Thoracic aorta (tissue), 2 donors: ENCODE data around the gene KCNK3. TPM values are rescaled to one million over a fixed set of nuclear protein-coding genes. Genes with fewer than 3 reads are reported as not detected.

Experiments used
- ATAC-seq: fragments of 150-250 bp; one replicate; pipeline ENCODE4 v1.8.0; 2017; ENCODE audit warnings: low read depth; ENCODE audit not compliant: insufficient number of reproducible peaks, low FRiP score
- DNase-seq: peaks from one replicate; pipeline ENCODE4 v3.0.0-alpha.2; 2020; ENCODE audit warnings: low spot score
- H3K27ac ChIP-seq, 2 donors: fragments of 200-600 bp; sonication (generic); 1 replicate in 1 of 2; 2 replicates in 1 of 2; pipeline ENCODE4 v1.5.1; 2016; ENCODE audit warnings: mild to moderate bottlenecking in 2 of 2, moderate library complexity in 2 of 2
- H3K27me3 ChIP-seq: fragments of 200-600 bp; sonication (generic); replicated peaks from 2 replicates; pipeline ENCODE4 v1.6.0; 2016; ENCODE audit warnings: mild to moderate bottlenecking; ENCODE audit not compliant: insufficient read depth
- H3K36me3 ChIP-seq: fragments of 200-600 bp; sonication (generic); one replicate; pipeline ENCODE4 v1.5.1; 2016
- H3K4me1 ChIP-seq, 2 donors: fragments of 200-600 bp; sonication (generic); 1 replicate in 1 of 2; 2 replicates in 1 of 2; pipeline versions ENCODE4 v1.5.1 to v1.6.0; 2016; ENCODE audit warnings: low read depth in 2 of 2, mild to moderate bottlenecking in 1 of 2; ENCODE audit not compliant: control insufficient read depth in 1 of 2
- H3K4me3 ChIP-seq: fragments of 200-600 bp; sonication (generic); 2 replicates; pipeline ENCODE4 v1.5.1; 2016; ENCODE audit warnings: mild to moderate bottlenecking
- H3K9me3 ChIP-seq: fragments of 200-600 bp; sonication (generic); 2 replicates; pipeline ENCODE4 v1.5.1; 2016
- total RNA-seq, 2 donors: library from RNA; depleted of rRNA; stranded (reverse); fragments of >200 nt; gene quantifications; one replicate each; pipeline versions ENCODE4 v1.1.0 to v1.2.3, GENCODE V29; 2016
- TF ChIP-seq, protein P1 (sequence below): fragments of 200-600 bp; sonication (generic); IDR thresholded peaks from one replicate; pipeline ENCODE4 v1.5.1; 2019; ENCODE audit warnings: antibody characterized with exemption

The KCNK3 gene
- total RNA-seq, 2 donors from 2014 or later: 6.9 to 19.6 TPM

DNA sequence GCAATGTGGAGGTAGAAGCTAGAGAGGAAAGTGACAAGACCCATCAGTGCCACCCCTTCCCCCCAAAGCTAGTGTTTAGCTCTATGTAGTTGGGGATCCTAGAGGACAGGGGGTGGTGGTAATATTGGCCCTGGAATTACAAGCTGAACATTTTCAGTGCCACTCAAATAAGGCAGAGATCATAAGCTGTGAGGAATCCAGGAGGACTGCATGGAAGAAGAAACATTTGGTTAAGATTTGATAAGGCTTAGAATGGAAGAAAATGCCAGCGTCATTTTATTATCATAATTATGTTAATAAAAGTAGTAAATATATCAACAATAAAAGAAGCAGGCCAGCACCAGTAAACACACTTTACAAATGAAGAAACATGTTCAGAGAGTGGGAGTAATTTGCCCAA lies 33.7 kb downstream of the KCNK3 start:
- DNase-seq (no peak), ATAC-seq (no peak)
- Histone ChIP-seq H3K27me3 (no peaks in the 10 kb centered on the region), H3K9me3 (no peaks in the 10 kb centered on the region), H3K36me3 (peaks cover 6% of the 10 kb centered on the region), H3K4me3 (no peak overlapping the region), H3K27ac (no peak overlapping the region), H3K4me1 (peaks cover 25 to 48% of the 10 kb centered on the region in 2 donors)
- TF ChIP-seq, protein P1, sequence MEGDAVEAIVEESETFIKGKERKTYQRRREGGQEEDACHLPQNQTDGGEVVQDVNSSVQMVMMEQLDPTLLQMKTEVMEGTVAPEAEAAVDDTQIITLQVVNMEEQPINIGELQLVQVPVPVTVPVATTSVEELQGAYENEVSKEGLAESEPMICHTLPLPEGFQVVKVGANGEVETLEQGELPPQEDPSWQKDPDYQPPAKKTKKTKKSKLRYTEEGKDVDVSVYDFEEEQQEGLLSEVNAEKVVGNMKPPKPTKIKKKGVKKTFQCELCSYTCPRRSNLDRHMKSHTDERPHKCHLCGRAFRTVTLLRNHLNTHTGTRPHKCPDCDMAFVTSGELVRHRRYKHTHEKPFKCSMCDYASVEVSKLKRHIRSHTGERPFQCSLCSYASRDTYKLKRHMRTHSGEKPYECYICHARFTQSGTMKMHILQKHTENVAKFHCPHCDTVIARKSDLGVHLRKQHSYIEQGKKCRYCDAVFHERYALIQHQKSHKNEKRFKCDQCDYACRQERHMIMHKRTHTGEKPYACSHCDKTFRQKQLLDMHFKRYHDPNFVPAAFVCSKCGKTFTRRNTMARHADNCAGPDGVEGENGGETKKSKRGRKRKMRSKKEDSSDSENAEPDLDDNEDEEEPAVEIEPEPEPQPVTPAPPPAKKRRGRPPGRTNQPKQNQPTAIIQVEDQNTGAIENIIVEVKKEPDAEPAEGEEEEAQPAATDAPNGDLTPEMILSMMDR: no peak

DNA sequence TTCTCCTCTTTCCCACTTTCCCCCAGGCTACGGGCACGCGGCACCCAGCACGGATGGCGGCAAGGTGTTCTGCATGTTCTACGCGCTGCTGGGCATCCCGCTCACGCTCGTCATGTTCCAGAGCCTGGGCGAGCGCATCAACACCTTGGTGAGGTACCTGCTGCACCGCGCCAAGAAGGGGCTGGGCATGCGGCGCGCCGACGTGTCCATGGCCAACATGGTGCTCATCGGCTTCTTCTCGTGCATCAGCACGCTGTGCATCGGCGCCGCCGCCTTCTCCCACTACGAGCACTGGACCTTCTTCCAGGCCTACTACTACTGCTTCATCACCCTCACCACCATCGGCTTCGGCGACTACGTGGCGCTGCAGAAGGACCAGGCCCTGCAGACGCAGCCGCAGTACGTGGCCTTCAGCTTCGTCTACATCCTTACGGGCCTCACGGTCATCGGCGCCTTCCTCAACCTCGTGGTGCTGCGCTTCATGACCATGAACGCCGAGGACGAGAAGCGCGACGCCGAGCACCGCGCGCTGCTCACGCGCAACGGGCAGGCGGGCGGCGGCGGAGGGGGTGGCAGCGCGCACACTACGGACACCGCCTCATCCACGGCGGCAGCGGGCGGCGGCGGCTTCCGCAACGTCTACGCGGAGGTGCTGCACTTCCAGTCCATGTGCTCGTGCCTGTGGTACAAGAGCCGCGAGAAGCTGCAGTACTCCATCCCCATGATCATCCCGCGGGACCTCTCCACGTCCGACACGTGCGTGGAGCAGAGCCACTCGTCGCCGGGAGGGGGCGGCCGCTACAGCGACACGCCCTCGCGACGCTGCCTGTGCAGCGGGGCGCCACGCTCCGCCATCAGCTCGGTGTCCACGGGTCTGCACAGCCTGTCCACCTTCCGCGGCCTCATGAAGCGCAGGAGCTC lies 35.4 kb downstream of the KCNK3 start:
- H3K9me3 ChIP-seq: no peaks in the 10 kb centered on the region
- H3K27me3 ChIP-seq: no peaks in the 10 kb centered on the region
- TF ChIP-seq, protein P1: no peak
- no peak overlapping the region for H3K4me3 ChIP-seq
- DNase-seq (no peak), ATAC-seq (no peak)
- H3K27ac ChIP-seq: no peak overlapping the region
- peaks cover 6% of the 10 kb centered on the region for H3K36me3 ChIP-seq
- peaks cover 14 to 32% of the 10 kb centered on the region in 2 donors for H3K4me1 ChIP-seq

DNA sequence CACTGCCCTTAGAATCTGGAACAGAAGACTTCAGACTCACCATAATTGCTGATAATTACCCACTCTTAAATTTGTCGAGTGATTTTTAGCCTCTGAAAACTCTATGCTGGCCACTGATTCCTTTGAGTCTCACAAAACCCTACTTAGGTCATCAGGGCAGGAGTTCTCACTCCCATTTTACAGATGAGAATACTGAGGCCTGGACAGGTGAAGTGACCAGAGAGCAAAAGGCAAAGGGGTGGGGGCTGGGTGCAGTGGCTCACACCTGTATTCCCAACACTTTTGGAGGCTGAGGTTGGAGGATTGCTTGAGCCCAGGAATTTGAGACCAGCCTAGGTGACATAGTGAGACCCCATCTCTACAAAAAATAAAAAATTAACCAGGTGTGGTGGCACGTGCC lies 36.8 kb downstream of the KCNK3 start:
- no peak overlapping the region for H3K4me3 ChIP-seq
- TF ChIP-seq, protein P1: no peak
- no peaks in the 10 kb centered on the region for H3K27me3 ChIP-seq
- peaks cover 6% of the 10 kb centered on the region for H3K36me3 ChIP-seq
- ATAC-seq: no peak
- no peak overlapping the region for H3K27ac ChIP-seq
- peaks cover 3 to 18% of the 10 kb centered on the region in 2 donors for H3K4me1 ChIP-seq
- H3K9me3 ChIP-seq: no peaks in the 10 kb centered on the region
- no peak for DNase-seq

DNA sequence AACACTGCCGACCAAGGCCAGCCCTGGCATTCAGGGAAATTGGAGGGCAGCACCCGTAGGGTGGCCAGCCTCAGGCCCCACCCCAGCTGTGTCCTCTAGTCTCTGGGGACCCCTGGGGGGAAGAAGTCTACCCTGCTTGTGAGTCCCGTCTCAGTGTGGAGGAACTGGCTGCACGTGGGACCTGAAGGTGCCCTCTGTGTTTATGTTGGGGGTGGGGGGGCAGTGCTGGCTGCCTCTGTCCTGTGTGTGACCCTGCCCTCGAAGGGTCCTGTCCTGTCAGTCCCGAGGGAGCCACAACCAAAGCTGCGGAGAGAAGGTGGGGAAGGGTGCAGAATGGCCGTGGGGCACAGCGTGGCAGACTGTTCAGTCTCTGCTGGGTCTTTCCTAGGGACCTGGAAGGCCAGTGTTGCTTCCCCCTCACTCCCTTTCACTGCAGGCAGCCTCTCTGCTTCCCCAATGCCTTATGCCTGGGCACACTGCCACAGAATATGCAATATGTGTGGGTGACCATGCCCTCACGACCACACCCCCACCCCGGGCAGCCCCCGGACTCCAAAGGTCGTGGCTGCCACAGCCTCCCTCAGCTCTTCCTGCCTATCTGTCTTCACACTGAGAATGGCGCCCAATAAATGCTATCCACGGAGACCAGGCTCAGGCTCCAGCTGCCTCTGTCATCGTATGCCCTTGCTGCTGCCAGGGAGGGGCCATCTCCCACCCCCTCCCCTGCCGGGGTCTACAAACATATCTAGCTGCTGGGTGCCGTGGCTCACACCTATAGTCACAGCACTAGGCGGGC lies 38.2 kb downstream of the KCNK3 start:
- Histone ChIP-seq H3K27me3 (no peaks in the 10 kb centered on the region), H3K9me3 (no peaks in the 10 kb centered on the region), H3K36me3 (peaks cover 6% of the 10 kb centered on the region), H3K4me3 (no peak overlapping the region), H3K27ac (no peak overlapping the region), H3K4me1 (peaks cover 0 to 14% of the 10 kb centered on the region in 2 donors)
- DNase-seq (no peak), ATAC-seq (no peak)
- TF ChIP-seq, protein P1: no peak

DNA sequence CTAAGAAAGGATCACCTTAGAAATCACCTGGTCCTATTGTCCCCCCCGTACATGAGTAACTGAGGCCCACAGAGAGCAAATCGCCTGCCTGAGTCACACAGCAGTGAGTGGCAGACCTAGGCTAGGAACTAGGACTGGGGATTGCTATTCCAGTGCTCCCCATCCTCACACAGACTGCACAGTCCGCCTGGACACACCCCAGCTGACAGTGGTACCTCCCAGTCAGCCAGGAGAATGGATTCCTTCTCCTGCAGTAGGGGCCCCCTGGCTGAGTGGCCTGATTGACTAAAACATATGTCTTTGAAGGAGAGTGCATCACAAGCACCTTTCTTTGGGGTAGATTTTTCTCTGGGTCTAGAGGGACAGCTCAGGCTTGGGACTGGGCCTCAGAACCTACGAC lies 39.2 kb downstream of the KCNK3 start:
- Histone ChIP-seq H3K36me3 (peaks cover 6% of the 10 kb centered on the region), H3K9me3 (no peaks in the 10 kb centered on the region), H3K4me1 (peaks cover 0 to 18% of the 10 kb centered on the region in 2 donors), H3K4me3 (no peak overlapping the region), H3K27ac (no peak overlapping the region), H3K27me3 (no peaks in the 10 kb centered on the region)
- ATAC-seq (no peak), DNase-seq (no peak)
- TF ChIP-seq, protein P1: no peak
